SK-N-SH (cell line): Measurements from ENCODE around the gene CTBS.

ENCODE experiments used
- CTCF ChIP-seq: fragments of 200-600 bp; sonication (generic); IDR thresholded peaks from 2 replicates; pipeline ENCODE4 v1.6.1; 2017; ENCODE audit warnings: antibody characterized with exemption, mild to moderate bottlenecking, moderate library complexity
- EP300 ChIP-seq, 2 experiments: IDR thresholded peaks; 2 replicates each; pipeline versions ENCODE4 v1.4.0 to v1.6.1; 2012; ENCODE audit warnings: borderline replicate concordance in 1 of 2, low read depth in 1 of 2, low read length in 1 of 2
- EZH2phosphoT487 ChIP-seq: fragments of 200-600 bp; sonication (generic); IDR thresholded peaks from 2 replicates; pipeline ENCODE4 v1.6.1; 2017; ENCODE audit warnings: low read depth, mixed run types, mild to moderate bottlenecking, antibody characterized with exemption, moderate library complexity, borderline replicate concordance
- FOSL2 ChIP-seq: IDR thresholded peaks from 2 replicates; pipeline ENCODE4 v1.4.0; 2012; ENCODE audit warnings: low read depth, mild to moderate bottlenecking, moderate library complexity, borderline replicate concordance
- FOXM1 ChIP-seq: IDR thresholded peaks from 2 replicates; pipeline ENCODE4 v1.4.0; 2012; ENCODE audit warnings: low read depth, mild to moderate bottlenecking
- NRF1 ChIP-seq: IDR thresholded peaks from 2 replicates; pipeline ENCODE4 v1.6.1; 2012; ENCODE audit warnings: low read depth, mild to moderate bottlenecking, low read length
- POLR2AphosphoS5 ChIP-seq: IDR thresholded peaks from 2 replicates; pipeline ENCODE4 v1.6.1; 2012; ENCODE audit warnings: low read depth, low read length
- RCOR1 ChIP-seq: fragments of 150-350 bp; IDR thresholded peaks from 2 replicates; pipeline ENCODE4 v1.6.1; 2017; ENCODE audit warnings: antibody characterized with exemption, low read length
- SMC3 ChIP-seq: IDR thresholded peaks from 2 replicates; pipeline ENCODE4 v1.6.1; 2012; ENCODE audit warnings: low read depth, low read length, improper control_type of control experiment
- TCF12 ChIP-seq: IDR thresholded peaks from 2 replicates; pipeline ENCODE4 v1.4.0; 2012

GRCh38 chr1:84584126-84584525, 9.9 kb upstream of the CTBS start:
- no peak for TF ChIP-seq CTCF
- TF ChIP-seq FOSL2 = no peak
- TF ChIP-seq TCF12 = no peak
- TF ChIP-seq POLR2AphosphoS5 = no peak
- TF ChIP-seq EZH2phosphoT487 = no peak
- TF ChIP-seq SMC3 = no peak
- TF ChIP-seq EP300 (IDR thresholded peaks at IDR 0.05; ENCODE audit: borderline replicate concordance in 1 of 2, low read depth in 1 of 2, low read length in 1 of 2) = no peak
- TF ChIP-seq FOXM1 = no peak
- no peak for TF ChIP-seq NRF1
- no peak for TF ChIP-seq RCOR1
